ENCODE measurements around the gene HOXB3. TPM values are rescaled to one million over a fixed set of nuclear protein-coding genes. Genes with fewer than 3 reads are reported as not detected.

Gene HOXB3
- polyA plus RNA-seq, 1 donor = 30.8 TPM

DNA sequence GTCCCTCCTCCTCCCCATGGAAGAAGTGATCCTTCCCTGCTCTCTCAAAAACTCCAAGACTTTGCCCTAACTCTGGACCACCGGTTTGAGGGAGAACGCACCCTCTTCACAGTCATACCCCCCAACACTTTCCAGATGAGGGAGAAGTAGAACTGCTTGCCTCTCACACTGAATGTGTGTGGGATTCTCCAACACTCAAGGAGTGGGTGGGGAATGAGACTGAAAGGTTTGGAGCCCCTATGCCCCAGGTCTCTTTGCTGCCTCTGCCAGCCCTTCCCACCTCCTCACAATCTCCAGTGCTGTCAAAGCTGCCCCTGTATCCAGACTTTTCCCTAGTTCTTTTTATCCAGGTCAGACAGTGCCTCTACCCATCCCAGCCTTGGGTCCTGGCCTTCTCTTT lies 23.3 kb downstream of the HOXB3 start:
- H3K4me1 ChIP-seq (ENCODE audit: control insufficient read depth, insufficient read depth, low read length) = peaks cover 24% of the 10 kb centered on the region
- H3K9me3 ChIP-seq (ENCODE audit: control insufficient read depth, low read depth, low read length) = peaks cover 3% of the 10 kb centered on the region
- no CpG with 5 or more reads among the region's 2 CpGs for WGBS (ENCODE audit: insufficient coverage, low lambda C conversion rate)
- H3K27ac ChIP-seq (ENCODE audit: low read length) = peak overlapping the region; percentile 20
- no peak overlapping the region for H3K4me3 ChIP-seq (ENCODE audit: low read length)
- peaks cover 97% of the 10 kb centered on the region for H3K27me3 ChIP-seq (ENCODE audit: control insufficient read depth, insufficient read depth, low read length)
- peaks cover 3% of the 10 kb centered on the region for H3K36me3 ChIP-seq (ENCODE audit: control insufficient read depth, insufficient read depth, low read length)
- DNase-seq = no peak

DNA sequence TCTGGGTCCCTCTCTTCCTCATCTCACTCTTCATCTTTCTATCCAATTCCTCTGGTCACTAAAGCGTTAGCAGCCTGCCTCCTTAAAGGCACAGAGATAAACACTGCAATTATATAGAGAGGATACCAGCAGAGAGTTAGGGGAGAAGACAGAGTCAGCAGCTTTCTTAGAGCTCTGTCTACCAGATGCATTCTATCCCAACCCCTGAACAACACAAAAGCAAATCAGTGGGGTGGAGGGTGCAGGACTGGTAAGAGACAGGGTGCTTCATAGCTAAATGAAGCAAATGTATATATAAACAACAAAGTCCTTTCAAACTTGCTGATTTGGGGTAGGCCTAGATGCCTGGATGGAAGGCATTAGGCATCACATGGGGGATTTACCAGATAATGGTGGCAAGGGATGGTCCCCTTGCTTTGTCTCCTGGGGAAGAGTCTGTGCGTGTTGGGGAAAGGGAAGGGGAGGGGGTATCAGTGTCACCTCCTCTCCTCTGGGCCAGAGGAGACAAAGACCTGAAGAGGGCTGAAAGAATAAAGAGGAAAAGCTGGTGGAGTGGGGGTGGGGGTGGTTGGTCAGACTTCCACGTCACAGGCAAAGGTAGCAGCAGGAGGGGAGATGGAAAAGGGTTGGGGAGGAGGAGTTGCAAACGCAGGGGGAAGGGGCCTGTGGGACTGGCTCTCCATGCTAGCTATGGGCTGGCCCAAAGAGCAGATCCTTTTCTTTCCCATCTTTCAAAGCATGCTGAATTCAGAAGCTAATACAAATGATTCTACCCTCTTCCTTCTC lies 23.9 kb downstream of the HOXB3 start:
- Histone ChIP-seq H3K4me3 (ENCODE audit: low read length) (no peak overlapping the region), H3K27me3 (ENCODE audit: control insufficient read depth, insufficient read depth, low read length) (peaks cover 94% of the 10 kb centered on the region), H3K9me3 (ENCODE audit: control insufficient read depth, low read depth, low read length) (peaks cover 3% of the 10 kb centered on the region), H3K36me3 (ENCODE audit: control insufficient read depth, insufficient read depth, low read length) (peaks cover 7% of the 10 kb centered on the region), H3K27ac (ENCODE audit: low read length) (peak overlapping the region; percentile 20), H3K4me1 (ENCODE audit: control insufficient read depth, insufficient read depth, low read length) (peaks cover 30% of the 10 kb centered on the region)
- 100% methylated on average over 1 of the region's 4 CpGs for WGBS (ENCODE audit: insufficient coverage, low lambda C conversion rate)
- no peak for DNase-seq

DNA sequence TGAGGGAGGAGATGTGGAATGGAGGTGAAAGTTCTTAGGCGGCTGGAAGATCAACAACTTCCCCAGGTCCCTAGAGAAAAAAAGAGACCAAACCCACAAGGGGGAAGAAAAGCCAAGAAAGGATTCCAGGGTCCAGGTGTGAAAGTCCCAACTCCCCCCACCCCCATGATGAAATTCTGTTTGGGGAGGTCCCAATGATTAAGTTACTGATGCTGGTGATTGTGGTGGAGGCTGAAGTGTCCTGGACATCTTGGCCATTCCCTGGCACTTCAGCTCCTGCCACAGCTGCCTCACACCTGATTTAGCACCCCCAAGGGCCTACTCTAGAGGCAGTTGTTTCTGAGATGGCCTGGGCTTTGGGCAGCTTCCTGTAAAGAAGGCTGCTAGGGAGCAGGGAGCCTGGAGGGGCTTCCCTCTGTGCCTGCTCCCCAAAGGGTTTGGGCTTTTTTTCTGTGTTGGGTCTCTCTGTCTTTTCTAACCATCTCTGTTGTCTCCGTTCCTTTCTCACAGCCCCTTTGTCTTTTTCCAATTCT lies 25.0 kb downstream of the HOXB3 start:
- Histone ChIP-seq H3K27me3 (ENCODE audit: control insufficient read depth, insufficient read depth, low read length) (peaks cover 83% of the 10 kb centered on the region), H3K4me3 (ENCODE audit: low read length) (no peak overlapping the region), H3K9me3 (ENCODE audit: control insufficient read depth, low read depth, low read length) (peaks cover 3% of the 10 kb centered on the region), H3K4me1 (ENCODE audit: control insufficient read depth, insufficient read depth, low read length) (peaks cover 30% of the 10 kb centered on the region), H3K27ac (ENCODE audit: low read length) (peak overlapping the region; percentile 54), H3K36me3 (ENCODE audit: control insufficient read depth, insufficient read depth, low read length) (peaks cover 7% of the 10 kb centered on the region)
- WGBS (ENCODE audit: insufficient coverage, low lambda C conversion rate) = 100% methylated on average over 1 of the region's 2 CpGs
- DNase-seq = no peak

DNA sequence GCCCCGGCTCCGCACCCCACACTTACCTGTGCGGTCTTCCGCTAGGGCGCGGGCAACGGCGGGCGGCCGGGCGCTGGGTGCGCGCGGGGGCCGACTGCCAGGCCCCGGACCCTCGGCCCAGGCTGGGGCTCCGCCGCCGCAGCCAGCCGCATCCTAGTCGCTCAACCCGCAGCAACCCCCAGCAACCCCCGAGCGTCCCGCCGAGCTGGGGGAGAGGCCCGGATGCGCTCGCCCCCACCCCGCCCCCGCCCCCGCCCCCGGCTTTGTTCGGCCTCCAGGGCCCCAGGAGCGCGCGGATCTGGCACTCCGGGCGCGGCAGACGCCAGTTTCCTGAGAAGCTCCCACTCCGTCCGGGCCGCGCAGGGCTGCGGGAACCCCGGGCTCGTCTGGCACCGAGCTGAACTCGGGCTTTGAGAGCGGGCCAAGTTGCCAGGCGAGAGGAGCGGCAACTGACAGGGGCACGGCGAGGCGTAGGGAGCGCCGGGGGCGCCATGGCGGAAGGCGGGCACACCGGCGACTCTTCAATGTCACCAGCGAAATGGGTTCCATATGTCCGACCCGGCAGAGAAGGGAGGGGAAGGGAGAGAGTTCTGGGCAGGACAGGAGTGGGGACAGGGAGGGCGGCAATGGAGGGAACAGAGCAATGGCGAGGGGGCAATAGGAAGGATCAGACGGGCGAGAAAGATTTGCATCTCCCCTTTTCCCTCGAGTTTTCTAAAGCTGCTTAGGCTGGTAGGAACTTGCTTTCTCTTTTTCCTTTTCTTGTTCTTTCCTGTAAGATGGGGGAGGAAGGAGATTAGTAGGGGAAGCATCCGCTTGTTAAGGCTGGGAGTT lies 25.6 kb downstream of the HOXB3 start:
- Histone ChIP-seq H3K27ac (ENCODE audit: low read length) (peak overlapping the region; percentile 64), H3K4me1 (ENCODE audit: control insufficient read depth, insufficient read depth, low read length) (peaks cover 34% of the 10 kb centered on the region), H3K27me3 (ENCODE audit: control insufficient read depth, insufficient read depth, low read length) (peaks cover 80% of the 10 kb centered on the region), H3K9me3 (ENCODE audit: control insufficient read depth, low read depth, low read length) (peaks cover 3% of the 10 kb centered on the region), H3K36me3 (ENCODE audit: control insufficient read depth, insufficient read depth, low read length) (peaks cover 7% of the 10 kb centered on the region), H3K4me3 (ENCODE audit: low read length) (peak overlapping the region; percentile 22)
- WGBS (ENCODE audit: insufficient coverage, low lambda C conversion rate) = no CpG with 5 or more reads among the region's 73 CpGs
- DNase-seq = no peak

DNA sequence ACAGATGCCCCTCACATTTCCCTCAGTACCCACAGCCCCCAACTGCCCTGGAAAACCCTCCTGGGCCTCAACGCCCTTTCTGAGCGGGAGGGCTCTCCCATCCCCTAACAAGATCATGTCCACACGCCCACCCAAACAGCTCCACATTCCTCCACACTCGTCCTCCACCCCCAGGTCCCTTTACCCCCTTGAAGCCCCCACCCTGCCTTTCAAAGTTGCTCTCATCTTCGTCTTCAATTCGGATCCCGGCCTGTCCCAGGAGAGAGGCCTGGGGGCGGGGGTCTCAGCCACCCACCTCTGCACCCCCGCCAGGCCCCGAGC lies 26.2 kb downstream of the HOXB3 start:
- Histone ChIP-seq H3K36me3 (ENCODE audit: control insufficient read depth, insufficient read depth, low read length) (peaks cover 7% of the 10 kb centered on the region), H3K27me3 (ENCODE audit: control insufficient read depth, insufficient read depth, low read length) (peaks cover 80% of the 10 kb centered on the region), H3K4me1 (ENCODE audit: control insufficient read depth, insufficient read depth, low read length) (peaks cover 34% of the 10 kb centered on the region), H3K9me3 (ENCODE audit: control insufficient read depth, low read depth, low read length) (peaks cover 3% of the 10 kb centered on the region), H3K27ac (ENCODE audit: low read length) (peak overlapping the region; percentile 64), H3K4me3 (ENCODE audit: low read length) (peak overlapping the region; percentile 10)
- DNase-seq = no peak
- no CpG with 5 or more reads among the region's 10 CpGs for WGBS (ENCODE audit: insufficient coverage, low lambda C conversion rate)

DNA sequence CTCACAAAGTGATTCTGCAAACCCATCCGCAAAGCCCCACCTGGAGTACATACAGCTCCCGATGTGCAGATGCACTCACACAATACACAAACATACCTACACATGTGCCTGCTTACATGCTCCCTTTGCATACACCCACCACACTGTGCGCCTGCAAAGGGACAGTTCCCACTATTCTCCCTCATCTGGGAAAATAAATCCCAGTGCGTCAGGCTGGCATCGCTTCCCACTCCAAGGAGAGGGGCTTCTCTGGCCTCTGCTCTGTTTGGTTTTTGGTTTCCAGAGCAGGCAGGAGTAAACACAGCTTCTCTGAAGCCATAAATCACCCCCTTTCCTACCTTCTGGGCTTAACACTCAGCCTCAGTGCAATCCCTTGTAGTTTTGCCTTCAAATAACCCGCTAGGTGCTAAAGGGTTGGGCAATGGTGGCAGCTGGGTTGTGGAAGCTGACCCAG lies 26.6 kb downstream of the HOXB3 start:
- peak overlapping the region; percentile 64 for H3K27ac ChIP-seq (ENCODE audit: low read length)
- peak overlapping the region; percentile 10 for H3K4me3 ChIP-seq (ENCODE audit: low read length)
- peaks cover 3% of the 10 kb centered on the region for H3K9me3 ChIP-seq (ENCODE audit: control insufficient read depth, low read depth, low read length)
- DNase-seq = no peak
- peaks cover 34% of the 10 kb centered on the region for H3K4me1 ChIP-seq (ENCODE audit: control insufficient read depth, insufficient read depth, low read length)
- WGBS (ENCODE audit: insufficient coverage, low lambda C conversion rate) = no CpG with 5 or more reads among the region's 6 CpGs
- H3K27me3 ChIP-seq (ENCODE audit: control insufficient read depth, insufficient read depth, low read length) = peaks cover 80% of the 10 kb centered on the region
- peaks cover 7% of the 10 kb centered on the region for H3K36me3 ChIP-seq (ENCODE audit: control insufficient read depth, insufficient read depth, low read length)

DNA sequence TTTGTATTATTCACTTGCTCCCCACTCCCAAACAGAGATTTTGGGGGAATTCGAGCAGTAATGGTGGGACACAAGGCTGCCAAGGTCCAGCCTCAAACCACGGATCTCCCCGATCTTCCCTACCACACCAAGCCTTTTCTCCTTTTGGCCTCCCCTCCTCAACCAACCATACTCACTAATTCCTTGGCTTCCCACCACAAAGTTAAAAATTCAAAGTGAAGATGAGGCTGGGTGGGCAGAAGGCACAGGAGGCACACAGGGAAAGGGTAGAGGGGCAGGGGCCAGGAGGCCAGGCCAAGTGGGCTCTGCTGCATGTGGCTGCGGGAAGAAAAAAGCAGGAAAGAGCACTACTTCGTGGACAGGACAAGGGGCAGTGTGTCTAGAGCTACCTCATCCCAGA lies 27.1 kb downstream of the HOXB3 start:
- peaks cover 33% of the 10 kb centered on the region for H3K4me1 ChIP-seq (ENCODE audit: control insufficient read depth, insufficient read depth, low read length)

DNA sequence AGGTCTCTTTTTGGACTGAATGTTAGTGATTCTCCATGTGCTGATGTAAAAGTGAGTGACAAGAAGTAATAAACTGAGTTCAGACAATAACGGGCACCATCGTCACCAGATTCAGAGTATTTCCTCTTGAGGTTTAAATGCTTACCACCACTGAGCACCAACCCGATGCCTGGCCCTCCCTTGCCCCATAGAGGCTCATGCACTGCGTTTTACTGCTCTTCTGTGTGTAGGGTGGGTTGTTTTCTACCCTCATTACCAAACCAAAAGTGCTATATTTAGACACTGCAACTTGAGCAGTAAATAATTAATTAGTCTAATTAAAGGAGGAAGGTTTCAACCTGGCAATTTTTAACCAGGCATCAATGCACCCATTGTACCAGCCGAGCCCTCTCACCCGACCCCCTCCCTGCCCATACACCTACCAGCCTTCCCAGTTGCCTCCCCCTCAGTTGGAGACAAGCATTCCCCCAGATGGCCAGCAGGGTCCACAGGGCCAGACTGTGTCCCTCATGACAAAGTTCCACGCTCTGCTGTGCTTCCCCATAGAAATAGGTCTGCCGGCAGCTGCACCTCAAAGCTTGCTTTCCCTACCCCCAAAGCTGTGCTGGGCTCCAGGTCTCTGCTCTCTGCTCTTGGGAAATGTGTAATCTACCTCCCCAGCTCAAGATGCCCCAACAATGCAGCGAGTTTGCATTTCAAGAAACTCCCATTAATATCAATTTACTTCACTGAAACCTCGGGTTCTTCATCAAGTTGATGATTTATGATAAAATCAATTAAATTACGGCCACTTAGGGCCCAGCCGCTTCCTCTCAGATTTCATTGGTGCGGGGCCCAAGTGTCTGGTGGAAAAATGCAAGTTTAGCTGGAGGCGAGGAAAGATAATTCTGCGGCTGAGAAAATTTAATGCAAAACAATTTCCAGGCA lies 27.9 kb downstream of the HOXB3 start:
- WGBS (ENCODE audit: insufficient coverage, low lambda C conversion rate) = 73% methylated on average over 3 of the region's 15 CpGs
- Histone ChIP-seq H3K4me3 (ENCODE audit: low read length) (no peak overlapping the region), H3K9me3 (ENCODE audit: control insufficient read depth, low read depth, low read length) (peaks cover 3% of the 10 kb centered on the region), H3K36me3 (ENCODE audit: control insufficient read depth, insufficient read depth, low read length) (peaks cover 7% of the 10 kb centered on the region), H3K27me3 (ENCODE audit: control insufficient read depth, insufficient read depth, low read length) (peaks cover 80% of the 10 kb centered on the region), H3K4me1 (ENCODE audit: control insufficient read depth, insufficient read depth, low read length) (peaks cover 30% of the 10 kb centered on the region), H3K27ac (ENCODE audit: low read length) (peak overlapping the region; percentile 64)
- no peak for DNase-seq

More for the DNA sequence above, 27.1 kb downstream of the HOXB3 start:
- Histone ChIP-seq H3K4me3 (ENCODE audit: low read length) (no peak overlapping the region), H3K36me3 (ENCODE audit: control insufficient read depth, insufficient read depth, low read length) (peaks cover 7% of the 10 kb centered on the region), H3K9me3 (ENCODE audit: control insufficient read depth, low read depth, low read length) (peaks cover 3% of the 10 kb centered on the region), H3K27me3 (ENCODE audit: control insufficient read depth, insufficient read depth, low read length) (peaks cover 80% of the 10 kb centered on the region), H3K27ac (ENCODE audit: low read length) (peak overlapping the region; percentile 64)
- WGBS (ENCODE audit: insufficient coverage, low lambda C conversion rate) = no CpG with 5 or more reads among the region's 5 CpGs
- DNase-seq = no peak

DNA sequence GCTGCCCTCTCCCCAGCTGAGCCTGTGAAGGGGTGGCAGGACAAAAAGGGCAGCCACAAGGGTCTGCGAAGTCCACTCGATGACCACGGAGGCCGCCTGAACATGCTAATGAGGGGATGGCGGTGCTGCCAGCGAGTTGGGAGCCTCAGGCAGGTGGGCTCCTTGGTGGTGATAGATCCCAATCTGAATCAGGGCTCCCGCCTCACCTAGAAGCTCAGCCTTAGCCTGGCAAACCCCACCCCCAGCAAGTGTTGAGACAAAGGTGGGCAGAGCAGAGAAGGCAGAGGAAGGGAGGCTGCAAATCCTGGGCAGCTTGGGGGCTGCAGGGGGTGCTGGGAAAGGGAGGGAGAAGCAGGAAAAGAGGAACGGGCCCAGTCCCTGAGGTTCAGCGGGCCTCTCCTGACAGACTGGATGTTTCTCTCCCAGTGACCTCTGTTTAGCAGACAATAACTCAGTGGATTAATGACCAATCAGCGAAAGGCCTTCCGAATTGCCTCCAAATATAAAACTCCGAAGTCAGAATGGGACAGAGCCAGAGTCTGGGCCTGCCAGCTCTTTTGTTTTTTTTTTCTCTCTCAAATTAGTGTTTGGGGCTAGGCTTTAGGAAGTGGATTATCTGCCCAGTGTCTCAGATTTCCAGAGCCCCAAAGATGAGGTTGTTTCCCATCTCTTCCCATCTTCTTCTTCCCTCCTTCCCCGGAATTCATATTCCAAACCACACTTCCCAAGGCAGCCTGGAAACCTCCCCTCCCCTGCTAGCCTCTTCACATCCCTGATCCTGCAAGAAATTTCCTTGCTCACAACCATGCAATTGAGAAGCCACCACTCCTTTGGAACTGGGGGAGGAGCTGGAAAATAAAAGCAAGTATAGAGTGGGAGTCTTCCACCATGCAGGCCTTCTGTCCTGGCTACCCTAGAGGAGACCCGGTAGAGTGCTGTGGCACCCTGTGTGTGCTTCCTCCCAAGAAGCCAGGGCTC lies 29.9 kb downstream of the HOXB3 start:
- Histone ChIP-seq H3K27ac (ENCODE audit: low read length) (peak overlapping the region; percentile 65), H3K27me3 (ENCODE audit: control insufficient read depth, insufficient read depth, low read length) (peaks cover 74% of the 10 kb centered on the region)
- WGBS (ENCODE audit: insufficient coverage, low lambda C conversion rate) = 57% methylated on average over 1 of the region's 14 CpGs

More for the DNA sequence above, 29.9 kb downstream of the HOXB3 start:
- H3K9me3 ChIP-seq (ENCODE audit: control insufficient read depth, low read depth, low read length) = peaks cover 3% of the 10 kb centered on the region
- no peak for DNase-seq
- no peak overlapping the region for H3K4me3 ChIP-seq (ENCODE audit: low read length)
- H3K4me1 ChIP-seq (ENCODE audit: control insufficient read depth, insufficient read depth, low read length) = peaks cover 30% of the 10 kb centered on the region
- peaks cover 7% of the 10 kb centered on the region for H3K36me3 ChIP-seq (ENCODE audit: control insufficient read depth, insufficient read depth, low read length)

Data from large intestine (tissue), 3 donors.